Measurements from ENCODE around the gene ANKRD33.
A peak's percentile ranks its signal among the peaks of the same experiment; 100 is the strongest.

Gene ANKRD33

GRCh38 chr12:51887476-51888315 lies at the start of gene ANKRD33:
Gene ANKRD33, plus strand, starts transcription at chr12:51888103. Its CDS starts 84 bp downstream, at chr12:51888187.
- peak; percentile 39 for DNase-seq

- no peak for DNase-seq
Observed at GRCh38 chr12:51838762-51839161, 49.1 kb upstream of the ANKRD33 start.

GRCh38 chr12:51839310-51839947 lies 48.5 kb upstream of the ANKRD33 start:
- no peak for DNase-seq

GRCh38 chr12:51840966-51841365 lies 46.9 kb upstream of the ANKRD33 start:
- no peak for DNase-seq

- DNase-seq, result no peak
Observed at GRCh38 chr12:51841727-51842126, 46.2 kb upstream of the ANKRD33 start.

GRCh38 chr12:51844854-51845253 lies 43.0 kb upstream of the ANKRD33 start:
- DNase-seq, result no peak

- no peak for DNase-seq
Observed at GRCh38 chr12:51845482-51845881, 42.4 kb upstream of the ANKRD33 start.

GRCh38 chr12:51846271-51846691 lies 41.6 kb upstream of the ANKRD33 start:
- DNase-seq, result no peak

GRCh38 chr12:51846911-51847642 lies 40.8 kb upstream of the ANKRD33 start:
- DNase-seq, result no peak

- no peak for DNase-seq
Observed at GRCh38 chr12:51847643-51848325, 40.1 kb upstream of the ANKRD33 start.

GRCh38 chr12:51848326-51848727 lies 39.6 kb upstream of the ANKRD33 start, which contains the start of gene FIGNL2:
Gene FIGNL2, minus strand, starts transcription at chr12:51848718. Its CDS starts 26,305 bp downstream, at chr12:51822413.
- no peak for DNase-seq

GRCh38 chr12:51848841-51849735 lies 38.8 kb upstream of the ANKRD33 start:
- DNase-seq, result no peak

- no peak for DNase-seq
Observed at GRCh38 chr12:51850081-51850964, 37.6 kb upstream of the ANKRD33 start.

GRCh38 chr12:51850965-51851299 lies 37.0 kb upstream of the ANKRD33 start:
- no peak for DNase-seq

- DNase-seq, result no peak
Observed at GRCh38 chr12:51851413-51852124, 36.3 kb upstream of the ANKRD33 start.

GRCh38 chr12:51852404-51853137 lies 35.3 kb upstream of the ANKRD33 start:
- DNase-seq, result no peak

- DNase-seq, result no peak
Observed at GRCh38 chr12:51855586-51856428, 32.1 kb upstream of the ANKRD33 start.

- no peak for DNase-seq
Observed at GRCh38 chr12:51860986-51861385, 26.9 kb upstream of the ANKRD33 start.

Measured in hematopoietic multipotent progenitor cell treated with erythropoietin and hydrocortisone succinate and interleukin-3 and kit ligand, for 6 days (in vitro differentiated cells).